Neutrophil (primary cell): Measurements from ENCODE around the gene RBM33.

ENCODE experiments used
- H3K27ac ChIP-seq: fragments of 200-600 bp; sonication (generic); 2 replicates; pipeline ENCODE4 v1.5.1; 2016; ENCODE audit warnings: mild to moderate bottlenecking, moderate library complexity
- H3K27me3 ChIP-seq: fragments of 200-600 bp; sonication (generic); 2 replicates; pipeline ENCODE4 v1.6.0; 2016; ENCODE audit warnings: mild to moderate bottlenecking
- H3K36me3 ChIP-seq: fragments of 200-600 bp; sonication (generic); 2 replicates; pipeline ENCODE4 v1.5.1; 2017
- H3K4me1 ChIP-seq, 2 experiments: fragments of 200-600 bp in 1 of 2; sonication (generic) in 1 of 2; 1 replicate in 1 of 2; 2 replicates in 1 of 2; pipeline versions ENCODE4 v1.5.1 to v1.6.1; 2013 to 2016; ENCODE audit warnings: low read depth in 1 of 2, low read length in 1 of 2, mild to moderate bottlenecking in 1 of 2, moderate library complexity in 1 of 2; ENCODE audit not compliant: control insufficient read depth in 1 of 2, insufficient read depth in 1 of 2
- H3K4me3 ChIP-seq, 2 experiments: fragments of 200-600 bp in 1 of 2; sonication (generic) in 1 of 2; 1 replicate in 1 of 2; 2 replicates in 1 of 2; pipeline ENCODE4 v1.5.1; 2013 to 2016; ENCODE audit warnings: low read depth in 1 of 2, low read length in 1 of 2, mild to moderate bottlenecking in 1 of 2, moderate library complexity in 1 of 2
- H3K9me3 ChIP-seq: fragments of 200-600 bp; sonication (generic); 2 replicates; pipeline ENCODE4 v1.5.1; 2016
- CTCF ChIP-seq: fragments of 200-600 bp; sonication (generic); IDR thresholded peaks from 2 replicates; pipeline ENCODE4 v1.5.1; 2016; ENCODE audit warnings: antibody characterized with exemption

RBM33 gene

GRCh38 chr7:155793720-155794119 lies 149.3 kb downstream of the RBM33 start:
- Histone ChIP-seq H3K4me1 (peaks cover 0 to 5% of the 10 kb centered on the region in 2 experiments), H3K9me3 (no peaks in the 10 kb centered on the region), H3K36me3 (no peaks in the 10 kb centered on the region), H3K4me3 (no peak overlapping the region), H3K27me3 (peaks cover 76% of the 10 kb centered on the region), H3K27ac (no peak overlapping the region)
- no peak for TF ChIP-seq CTCF

- TF ChIP-seq CTCF = no peak
- no peak overlapping the region for H3K27ac ChIP-seq
Measured at GRCh38 chr7:155794196-155794595, 149.7 kb downstream of the RBM33 start.

GRCh38 chr7:155795401-155795800 lies 150.9 kb downstream of the RBM33 start:
- H3K9me3 ChIP-seq = no peaks in the 10 kb centered on the region
- no peak overlapping the region for H3K27ac ChIP-seq
- H3K4me3 ChIP-seq = no peak overlapping the region
- no peak for TF ChIP-seq CTCF
- H3K27me3 ChIP-seq = peaks cover 77% of the 10 kb centered on the region
- peaks cover 0 to 5% of the 10 kb centered on the region in 2 experiments for H3K4me1 ChIP-seq
- no peaks in the 10 kb centered on the region for H3K36me3 ChIP-seq

More at GRCh38 chr7:155794196-155794595, 149.7 kb downstream of the RBM33 start:
- peaks cover 0 to 5% of the 10 kb centered on the region in 2 experiments for H3K4me1 ChIP-seq
- H3K4me3 ChIP-seq = no peak overlapping the region
- H3K36me3 ChIP-seq = no peaks in the 10 kb centered on the region
- H3K27me3 ChIP-seq = peaks cover 76% of the 10 kb centered on the region
- no peaks in the 10 kb centered on the region for H3K9me3 ChIP-seq

- Histone ChIP-seq H3K9me3 (no peaks in the 10 kb centered on the region), H3K27me3 (peaks cover 77% of the 10 kb centered on the region), H3K36me3 (no peaks in the 10 kb centered on the region), H3K4me3 (no peak overlapping the region), H3K4me1 (peaks cover 0 to 5% of the 10 kb centered on the region in 2 experiments), H3K27ac (no peak overlapping the region)
- no peak for TF ChIP-seq CTCF
Measured at GRCh38 chr7:155795951-155796350, 151.5 kb downstream of the RBM33 start.

- H3K27me3 ChIP-seq = peaks cover 77% of the 10 kb centered on the region
- no peak overlapping the region for H3K4me3 ChIP-seq
- peaks cover 0 to 5% of the 10 kb centered on the region in 2 experiments for H3K4me1 ChIP-seq
- H3K27ac ChIP-seq = no peak overlapping the region
- no peaks in the 10 kb centered on the region for H3K36me3 ChIP-seq
- peak; percentile 79 for TF ChIP-seq CTCF
- no peaks in the 10 kb centered on the region for H3K9me3 ChIP-seq
Measured at GRCh38 chr7:155796381-155797261, 152.2 kb downstream of the RBM33 start.
